A673 (cell line): ENCODE results near the gene CPNE5. TPM values are rescaled to one million over a fixed set of nuclear protein-coding genes. Genes with fewer than 3 reads are reported as not detected.

Source experiments
- BruUV-seq: library from RNA; stranded (reverse); fragments of 400-500 nt; replicated peaks from 2 replicates; lab custom pipeline; 2021; lab: Mats Ljungman, UMichigan
- CTCF ChIA-PET: fragments of 300-600 bp; sonication (Branson Sonifier 250); formaldehyde crosslinking; loops from one replicate; lab custom pipeline; 2022; ENCODE audit warnings: antibody characterized with exemption; lab: Charles Lee
- POLR2A ChIA-PET: fragments of 300-600 bp; sonication (Branson Sonifier 250); formaldehyde crosslinking; loops from one replicate; lab custom pipeline; 2022; ENCODE audit warnings: antibody characterized with exemption; ENCODE audit not compliant: low non-redundant PET; lab: Charles Lee
- DNase-seq: peaks from one replicate; pipeline ENCODE4 v3.0.0-alpha.2; 2015; ENCODE audit warnings: low spot score
- H3K27ac ChIP-seq: fragments of 200-600 bp; sonication (generic); 2 replicates; pipeline ENCODE4 v1.5.1; 2016; ENCODE audit warnings: mixed run types, low read depth, mild to moderate bottlenecking, mixed read lengths, antibody characterized with exemption, low read length; ENCODE audit not compliant: poor library complexity, severe bottlenecking
- H3K27me3 ChIP-seq: fragments of 200-600 bp; sonication (generic); replicated peaks from 2 replicates; pipeline ENCODE4 v1.6.1; 2017; ENCODE audit warnings: mixed run types, low read depth, mild to moderate bottlenecking, mixed read lengths, antibody characterized with exemption, low read length; ENCODE audit not compliant: insufficient read depth, poor library complexity
- H3K36me3 ChIP-seq: fragments of 200-600 bp; sonication (generic); 2 replicates; pipeline ENCODE4 v1.6.1; 2016; ENCODE audit warnings: mixed run types, mild to moderate bottlenecking, mixed read lengths, antibody characterized with exemption, low read length; ENCODE audit not compliant: insufficient read depth, poor library complexity, severe bottlenecking
- H3K4me1 ChIP-seq: fragments of 200-600 bp; sonication (generic); 2 replicates; pipeline ENCODE4 v1.6.1; 2017; ENCODE audit warnings: mixed run types, mild to moderate bottlenecking, mixed read lengths, antibody characterized with exemption, low read length; ENCODE audit not compliant: insufficient read depth, poor library complexity, severe bottlenecking
- H3K4me3 ChIP-seq: fragments of 200-600 bp; sonication (generic); 2 replicates; pipeline ENCODE4 v1.5.1; 2016; ENCODE audit warnings: low read depth, mixed run types, mild to moderate bottlenecking, mixed read lengths, low read length; ENCODE audit not compliant: poor library complexity, severe bottlenecking
- H3K9me3 ChIP-seq: fragments of 200-600 bp; sonication (generic); 2 replicates; pipeline ENCODE4 v1.6.1; 2016; ENCODE audit warnings: mixed run types, low read depth, mild to moderate bottlenecking, mixed read lengths, antibody characterized with exemption, low read length; ENCODE audit not compliant: poor library complexity, severe bottlenecking
- EZH2 ChIP-seq: fragments of 200-600 bp; sonication (generic); IDR thresholded peaks from 2 replicates; pipeline ENCODE4 v1.6.1; 2017; ENCODE audit warnings: borderline replicate concordance, low read depth, mild to moderate bottlenecking, mixed read lengths, antibody characterized with exemption, low read length; ENCODE audit not compliant: poor library complexity, severe bottlenecking
- intact Hi-C: fragments of 100-400 bp; cut with micrococcal nuclease; formaldehyde crosslinking; loops from one replicate; pipeline ENCODE4 v1.10.0; 2022; ENCODE audit not compliant: unreplicated experiment
- total RNA-seq: library from RNA; stranded (reverse); gene quantifications from 2 replicates; pipeline ENCODE4 v1.2.3, GENCODE V29; 2021
- TF ChIP-seq, protein P1 (sequence below): fragments of 300-800, 200-600 bp; sonication (generic); conservative IDR thresholded peaks from 2 replicates; pipeline ENCODE4 v1.5.1; 2017; ENCODE audit warnings: low read depth, mild to moderate bottlenecking, antibody characterized with exemption, low read length, moderate library complexity, mixed read lengths

Gene CPNE5
- total RNA-seq, 1 experiment from 2014 or later: 0.13 TPM

- no peak for DNase-seq
- H3K27me3 ChIP-seq: no peaks in the 10 kb centered on the region
- TF ChIP-seq, protein P1, sequence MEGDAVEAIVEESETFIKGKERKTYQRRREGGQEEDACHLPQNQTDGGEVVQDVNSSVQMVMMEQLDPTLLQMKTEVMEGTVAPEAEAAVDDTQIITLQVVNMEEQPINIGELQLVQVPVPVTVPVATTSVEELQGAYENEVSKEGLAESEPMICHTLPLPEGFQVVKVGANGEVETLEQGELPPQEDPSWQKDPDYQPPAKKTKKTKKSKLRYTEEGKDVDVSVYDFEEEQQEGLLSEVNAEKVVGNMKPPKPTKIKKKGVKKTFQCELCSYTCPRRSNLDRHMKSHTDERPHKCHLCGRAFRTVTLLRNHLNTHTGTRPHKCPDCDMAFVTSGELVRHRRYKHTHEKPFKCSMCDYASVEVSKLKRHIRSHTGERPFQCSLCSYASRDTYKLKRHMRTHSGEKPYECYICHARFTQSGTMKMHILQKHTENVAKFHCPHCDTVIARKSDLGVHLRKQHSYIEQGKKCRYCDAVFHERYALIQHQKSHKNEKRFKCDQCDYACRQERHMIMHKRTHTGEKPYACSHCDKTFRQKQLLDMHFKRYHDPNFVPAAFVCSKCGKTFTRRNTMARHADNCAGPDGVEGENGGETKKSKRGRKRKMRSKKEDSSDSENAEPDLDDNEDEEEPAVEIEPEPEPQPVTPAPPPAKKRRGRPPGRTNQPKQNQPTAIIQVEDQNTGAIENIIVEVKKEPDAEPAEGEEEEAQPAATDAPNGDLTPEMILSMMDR: no peak
- no peak for TF ChIP-seq EZH2
- no peaks in the 10 kb centered on the region for H3K9me3 ChIP-seq
- no peaks in the 10 kb centered on the region for H3K36me3 ChIP-seq
- ChIA-PET CTCF (interaction anchor here (0.5 to 0.6 kb wide), 2 partner anchors 28 to 787 kb away, joined by 3 to 8 read pairs; no protein-coding TSS in a partner anchor), POLR2A (no interaction called here)
- H3K4me3 ChIP-seq: no peak overlapping the region
- no TSS peak for BruUV-seq
- intact Hi-C loops: no loop called here
- H3K27ac ChIP-seq: no peak overlapping the region
- no peaks in the 10 kb centered on the region for H3K4me1 ChIP-seq
Observed at GRCh38 chr6:36809941-36810803, 29.1 kb downstream of the CPNE5 start.

- Histone ChIP-seq H3K4me1 (no peaks in the 10 kb centered on the region), H3K4me3 (no peak overlapping the region), H3K9me3 (no peaks in the 10 kb centered on the region), H3K36me3 (no peaks in the 10 kb centered on the region), H3K27ac (no peak overlapping the region), H3K27me3 (no peaks in the 10 kb centered on the region)
- BruUV-seq: no TSS peak
- ChIA-PET CTCF (no interaction called here), POLR2A (no interaction called here)
- no peak for DNase-seq
- intact Hi-C loops: no loop called here
- TF ChIP-seq, protein P1: no peak
- TF ChIP-seq EZH2: no peak
Observed at GRCh38 chr6:36809156-36809555, 30.1 kb downstream of the CPNE5 start.

DNA sequence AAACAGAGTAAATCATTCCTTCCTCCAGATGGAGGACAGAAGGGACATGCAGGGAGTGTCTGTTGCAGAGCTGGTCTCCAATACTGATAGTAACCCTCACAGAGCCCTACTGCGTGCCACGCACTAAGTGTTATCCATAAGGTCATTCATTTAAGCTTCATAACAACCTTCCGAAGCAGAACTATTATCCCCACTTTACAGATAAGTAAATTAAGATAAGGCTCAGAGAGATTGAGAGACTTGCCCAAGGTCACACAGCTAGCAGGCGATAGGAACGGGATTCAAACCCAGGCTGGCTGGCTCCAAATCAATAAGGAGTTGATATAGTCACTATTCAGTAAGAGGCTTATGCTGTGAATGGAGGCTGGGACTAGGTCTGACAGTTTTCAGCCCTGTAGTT, 30.6 kb downstream of the CPNE5 start:
- TF ChIP-seq EZH2: no peak
- TF ChIP-seq, protein P1: no peak
- Histone ChIP-seq H3K27ac (no peak overlapping the region), H3K36me3 (no peaks in the 10 kb centered on the region), H3K4me1 (no peaks in the 10 kb centered on the region), H3K9me3 (no peaks in the 10 kb centered on the region), H3K4me3 (no peak overlapping the region), H3K27me3 (no peaks in the 10 kb centered on the region)
- CTCF ChIA-PET: no interaction called here
- POLR2A ChIA-PET: no interaction called here
- no peak for DNase-seq
- no TSS peak for BruUV-seq
- intact Hi-C loops: no loop called here
